Hepatocyte (in vitro differentiated cells): ENCODE measurements around the gene CASKIN1. TPM values are rescaled to one million over a fixed set of nuclear protein-coding genes. Genes with fewer than 3 reads are reported as not detected.

Experiments used
- DNase-seq: peaks from one replicate; pipeline ENCODE4 v3.0.0-alpha.2; 2016; ENCODE audit warnings: low spot score
- H2AFZ ChIP-seq: fragments of 200-600 bp; sonication (generic); 2 replicates; pipeline ENCODE4 v1.6.0; 2016; ENCODE audit warnings: antibody characterized with exemption, mild to moderate bottlenecking
- H3K27ac ChIP-seq: fragments of 200-600 bp; sonication (generic); 2 replicates; pipeline ENCODE4 v1.5.1; 2016; ENCODE audit warnings: mild to moderate bottlenecking
- H3K27me3 ChIP-seq: fragments of 200-600 bp; sonication (generic); 2 replicates; pipeline ENCODE4 v1.6.1; 2016
- H3K36me3 ChIP-seq: fragments of 200-600 bp; sonication (generic); replicated peaks from 2 replicates; pipeline ENCODE4 v1.5.1; 2016; ENCODE audit warnings: low read depth; ENCODE audit not compliant: insufficient read depth
- H3K4me1 ChIP-seq: fragments of 200-600 bp; sonication (generic); 2 replicates; pipeline ENCODE4 v1.5.1; 2016; ENCODE audit warnings: mild to moderate bottlenecking, moderate library complexity; ENCODE audit not compliant: insufficient read depth
- H3K4me2 ChIP-seq: fragments of 200-600 bp; sonication (generic); 2 replicates; pipeline ENCODE4 v1.6.0; 2016
- H3K4me3 ChIP-seq: fragments of 200-600 bp; sonication (generic); 2 replicates; pipeline ENCODE4 v1.5.1; 2016; ENCODE audit warnings: mild to moderate bottlenecking
- H3K79me2 ChIP-seq: fragments of 200-600 bp; sonication (generic); 2 replicates; pipeline ENCODE4 v1.6.0; 2017; ENCODE audit warnings: mild to moderate bottlenecking
- H3K9me2 ChIP-seq: fragments of 200-600 bp; sonication (generic); replicated peaks from 2 replicates; pipeline ENCODE4 v1.6.0; 2017; ENCODE audit warnings: mild to moderate bottlenecking; ENCODE audit not compliant: insufficient read depth
- H3K9me3 ChIP-seq: fragments of 200-600 bp; sonication (generic); 2 replicates; pipeline ENCODE4 v1.5.1; 2016; ENCODE audit warnings: low read depth, mild to moderate bottlenecking
- H4K20me1 ChIP-seq: fragments of 200-600 bp; sonication (generic); 2 replicates; pipeline ENCODE4 v1.6.0; 2016; ENCODE audit warnings: mild to moderate bottlenecking; ENCODE audit not compliant: insufficient read depth, poor library complexity, severe bottlenecking
- CTCF ChIP-seq: fragments of 200-600 bp; sonication (generic); IDR thresholded peaks from 2 replicates; pipeline ENCODE4 v1.5.1; 2016; ENCODE audit warnings: antibody characterized with exemption, mild to moderate bottlenecking; ENCODE audit not compliant: poor library complexity
- EZH2 ChIP-seq: fragments of 200-600 bp; sonication (generic); IDR thresholded peaks from 2 replicates; pipeline ENCODE4 v1.6.1; 2016; ENCODE audit warnings: antibody characterized with exemption, mild to moderate bottlenecking, borderline replicate concordance
- EZH2phosphoT487 ChIP-seq: fragments of 200-600 bp; sonication (generic); IDR thresholded peaks from one replicate; pipeline ENCODE4 v1.6.1; 2018; ENCODE audit warnings: antibody characterized with exemption, mild to moderate bottlenecking, low read depth, moderate library complexity; ENCODE audit not compliant: unreplicated experiment, severe bottlenecking
- WGBS: methylation state at CpG from one replicate; pipeline ENCODE4 v1.1.6; 2016; ENCODE audit warnings: low lambda C conversion rate; ENCODE audit errors: missing lambda C conversion rate; 5-methylcytosine and 5-hydroxymethylcytosine counted together
- polyA plus RNA-seq: library from polyadenylated mRNA; unstranded; fragments of >200 nt; fragmentation: Nextera tagmentation; extraction: Ambion mirVana; gene quantifications from 2 replicates; pipeline ENCODE4 v1.2.1, GENCODE V29; 2016
- total RNA-seq: library from RNA; depleted of rRNA; stranded (reverse); fragments of >200 nt; gene quantifications from 2 replicates; pipeline ENCODE4 v1.2.3, GENCODE V29; 2014

CASKIN1 gene
- total and polyA plus RNA-seq, 2 experiments from 2014 or later, result 0.47 to 1.7 TPM

DNA sequence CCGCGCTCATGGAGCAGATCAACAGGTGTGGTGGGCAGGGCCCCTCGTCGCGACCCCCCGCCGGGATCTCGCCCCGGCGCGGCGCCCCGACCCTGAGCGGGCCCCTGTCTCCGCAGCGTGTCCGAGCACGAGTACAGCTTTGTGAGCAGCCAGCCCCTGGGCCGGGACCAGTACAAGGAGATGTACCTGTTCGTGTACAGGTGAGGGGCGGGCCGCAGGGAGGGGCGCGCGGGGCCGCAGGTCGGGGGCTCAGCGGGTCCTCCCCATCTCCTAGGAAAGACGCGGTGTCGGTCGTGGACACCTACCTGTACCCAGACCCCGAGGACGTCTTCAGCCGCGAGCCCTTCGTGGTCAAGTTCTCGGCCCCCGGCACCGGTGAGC is 40.7 kb upstream of the CASKIN1 start:
- H3K27me3 ChIP-seq, result peaks cover 26% of the 10 kb centered on the region
- 0% methylated on average over 1 of the region's 40 CpGs for WGBS
- H3K4me2 ChIP-seq, result peak overlapping the region; percentile 87
- TF ChIP-seq EZH2 (peak; percentile 80), CTCF (no peak), EZH2phosphoT487 (no peak)
- peak overlapping the region; percentile 23 for H3K4me3 ChIP-seq
- H3K36me3 ChIP-seq, result no peaks in the 10 kb centered on the region
- H4K20me1 ChIP-seq, result peaks cover 14% of the 10 kb centered on the region
- peaks cover 16% of the 10 kb centered on the region for H3K4me1 ChIP-seq
- no peak overlapping the region for H2AFZ ChIP-seq
- H3K27ac ChIP-seq, result no peak overlapping the region
- no peak for DNase-seq
- H3K79me2 ChIP-seq, result no peaks in the 10 kb centered on the region
- H3K9me2 ChIP-seq, result no peaks in the 10 kb centered on the region
- H3K9me3 ChIP-seq, result no peaks in the 10 kb centered on the region

GRCh38 chr16:2236337-2237101 is 40.1 kb upstream of the CASKIN1 start, which contains the start of gene DNASE1L2:
Gene DNASE1L2 (plus strand): TSS chr16:2236444. CDS start chr16:2236817, 373 bp downstream.
- no peaks in the 10 kb centered on the region for H3K9me3 ChIP-seq
- 6% methylated on average over 43 of the region's 64 CpGs for WGBS
- H3K27ac ChIP-seq, result no peak within 1 kb of the TSS
- peaks cover 26% of the 10 kb centered on the region for H3K27me3 ChIP-seq
- DNase-seq, result peak; percentile 59
- TF ChIP-seq EZH2phosphoT487 (peak; percentile 59), EZH2 (no peak)
- no peak within 1 kb of the TSS for H2AFZ ChIP-seq
- peak within 1 kb of the TSS; percentile 87 for H3K4me2 ChIP-seq
- H3K9me2 ChIP-seq, result no peaks in the 10 kb centered on the region
- no peaks in the 10 kb centered on the region for H3K79me2 ChIP-seq
- H3K36me3 ChIP-seq, result no peaks in the 10 kb centered on the region
- peaks cover 14% of the 10 kb centered on the region for H4K20me1 ChIP-seq
- peak within 1 kb of the TSS; percentile 23 for H3K4me3 ChIP-seq
- H3K4me1 ChIP-seq, result peaks cover 16% of the 10 kb centered on the region

- no peak for DNase-seq
- Histone ChIP-seq H3K4me2 (peak overlapping the region; percentile 87), H3K79me2 (no peaks in the 10 kb centered on the region), H3K9me2 (no peaks in the 10 kb centered on the region), H3K36me3 (no peaks in the 10 kb centered on the region), H2AFZ (no peak overlapping the region), H3K4me3 (no peak overlapping the region), H3K4me1 (peaks cover 16% of the 10 kb centered on the region), H3K27ac (no peak overlapping the region), H3K27me3 (peaks cover 26% of the 10 kb centered on the region), H3K9me3 (no peaks in the 10 kb centered on the region), H4K20me1 (peaks cover 14% of the 10 kb centered on the region)
- TF ChIP-seq CTCF, result no peak
- TF ChIP-seq EZH2, result no peak
- no peak for TF ChIP-seq EZH2phosphoT487
- WGBS, result 85% methylated on average over 18 of the region's 19 CpGs
These were observed 39.4 kb upstream of the CASKIN1 start for GRCh38 chr16:2235695-2236336.

GRCh38 chr16:2235234-2235651 is 38.8 kb upstream of the CASKIN1 start:
- Histone ChIP-seq H4K20me1 (peaks cover 14% of the 10 kb centered on the region), H3K79me2 (no peaks in the 10 kb centered on the region)

More at GRCh38 chr16:2235234-2235651, 38.8 kb upstream of the CASKIN1 start:
- Histone ChIP-seq H3K4me1 (peaks cover 16% of the 10 kb centered on the region), H3K36me3 (no peaks in the 10 kb centered on the region), H2AFZ (no peak overlapping the region), H3K27me3 (peaks cover 26% of the 10 kb centered on the region), H3K27ac (no peak overlapping the region), H3K4me2 (no peak overlapping the region), H3K9me3 (no peaks in the 10 kb centered on the region), H3K9me2 (no peaks in the 10 kb centered on the region), H3K4me3 (no peak overlapping the region)
- no peak for DNase-seq
- WGBS, result 97% methylated on average over 27 of the region's 28 CpGs
- no peak for TF ChIP-seq EZH2
- TF ChIP-seq CTCF, result no peak
- no peak for TF ChIP-seq EZH2phosphoT487
